Stomach (tissue), 9 donors: ENCODE results near the gene CAMKK2. TPM values are rescaled to one million over a fixed set of nuclear protein-coding genes. Genes with fewer than 3 reads are reported as not detected.
"Not testable (repeated sequence)": the region's sequence is repeated elsewhere in the genome, so short reads cannot be mapped to it uniquely, and the experiment has no call there.

Source experiments
- DNase-seq, 2 donors: peaks; one replicate each; pipeline versions ENCODE4 v3.0.0 to v3.0.0-alpha.2; 2013 to 2019
- H3K27ac ChIP-seq, 5 donors: fragments of 200-600 bp in 4 of 5; sonication (generic) in 4 of 5; one replicate each; pipeline ENCODE4 v1.5.1; 2013 to 2019; ENCODE audit warnings: mild to moderate bottlenecking in 1 of 5, moderate library complexity in 1 of 5
- H3K27me3 ChIP-seq, 3 donors: fragments of 200-600 bp; sonication (generic); one replicate each; pipeline ENCODE4 v1.5.1; 2017 to 2019; ENCODE audit warnings: mixed run types in 1 of 3
- H3K36me3 ChIP-seq, 4 donors: fragments of 200-600 bp; sonication (generic); 1 replicate in 3 of 4; 2 replicates in 1 of 4; pipeline ENCODE4 v1.5.1; 2016 to 2019
- H3K4me1 ChIP-seq, 4 donors: fragments of 200-600 bp; sonication (generic); one replicate each; pipeline ENCODE4 v1.5.1; 2016 to 2019
- H3K4me3 ChIP-seq, 4 donors: fragments of 200-600 bp; sonication (generic) in 3 of 4; one replicate each; pipeline ENCODE4 v1.5.1; 2016 to 2019; ENCODE audit warnings: mild to moderate bottlenecking in 1 of 4
- H3K9me3 ChIP-seq, 4 donors: fragments of 200-600 bp; sonication (generic); one replicate each; pipeline ENCODE4 v1.5.1; 2016 to 2019
- CTCF ChIP-seq, 7 experiments: fragments of 450-650 bp in 4 of 7; fragments of 200-600 bp in 3 of 7; sonication (generic) in 3 of 7; IDR thresholded peaks; one replicate each; pipeline ENCODE4 v1.5.1; 2016 to 2019; ENCODE audit warnings: antibody characterized with exemption in 7 of 7, control low read depth in 2 of 7, mild to moderate bottlenecking in 1 of 7
- EP300 ChIP-seq: sonication (generic); formaldehyde crosslinking; IDR thresholded peaks from one replicate; pipeline ENCODE4 v1.6.1; 2017; ENCODE audit warnings: antibody characterized with exemption
- POLR2A ChIP-seq, 4 donors: fragments of 450-650 bp; IDR thresholded peaks; one replicate each; pipeline ENCODE4 v1.6.1; 2016; ENCODE audit warnings: antibody characterized with exemption in 4 of 4, control low read depth in 2 of 4, mild to moderate bottlenecking in 1 of 4, moderate library complexity in 1 of 4
- POLR2AphosphoS5 ChIP-seq, 3 donors: sonication (generic); formaldehyde crosslinking; IDR thresholded peaks; one replicate each; pipeline ENCODE4 v1.6.1; 2016; ENCODE audit warnings: antibody characterized with exemption in 3 of 3
- WGBS, 5 donors: extraction: QIAGEN DNeasy Blood & Tissue Kit in 3 of 5; methylation state at CpG; one replicate each; pipeline versions ENCODE4 v1.1.5 to v1.1.7; 2013 to 2018; 5-methylcytosine and 5-hydroxymethylcytosine counted together
- intact Hi-C: fragments of 100-400 bp; cut with DNase I; formaldehyde crosslinking; loops from one replicate; pipeline ENCODE4 v1.15.1; 2023; ENCODE audit warnings: low total_unique reads
- polyA plus RNA-seq, 3 donors: library from polyadenylated mRNA; stranded (reverse); fragments of 200-250 nt; gene quantifications; one replicate each; pipeline ENCODE4 v1.2.3, GENCODE V29; 2013
- total RNA-seq, 5 donors: library from RNA; depleted of rRNA; stranded (reverse); fragments of >200 nt; gene quantifications; one replicate each; pipeline versions ENCODE4 v1.1.0 to v1.2.3, GENCODE V29; 2014 to 2016
- donor health status: healthy with polysubstance abuse.
- donor health status: Bipolar disorder and iron deficiency.
- donor health status: healthy.

CAMKK2 gene
- total and polyA plus RNA-seq, 8 donors, result 14.9 to 46.4 (median 21.7) TPM

GRCh38 chr12:121304306-121304705 is 7.8 kb upstream of the CAMKK2 start:
- H3K36me3 ChIP-seq, result peaks cover 11 to 25% (median 22%) of the 10 kb centered on the region in 4 donors
- H3K4me3 ChIP-seq, result no peak overlapping the region
- TF ChIP-seq POLR2A (IDR thresholded peaks at IDR 0.05) (no peak), POLR2AphosphoS5 (IDR thresholded peaks at IDR 0.05) (no peak), CTCF (IDR thresholded peaks at IDR 0.05) (no peak), EP300 (no peak)
- no peaks in the 10 kb centered on the region for H3K9me3 ChIP-seq
- DNase-seq, result no peak
- intact Hi-C loops, result no loop called here
- no peaks in the 10 kb centered on the region for H3K27me3 ChIP-seq
- H3K27ac ChIP-seq, result no peak overlapping the region
- peaks cover 0 to 9% (median 4%) of the 10 kb centered on the region in 4 donors for H3K4me1 ChIP-seq
- WGBS, 5 donors, result 88 to 95% (median 92%) methylated on average over 4 of the region's 4 CpGs

- no peak for DNase-seq
- Histone ChIP-seq H3K4me3 (no peak overlapping the region), H3K36me3 (peaks cover 0 to 1% (median 0%) of the 10 kb centered on the region in 4 donors), H3K27ac (peak overlapping the region in 1 of 5 donors; percentile 27), H3K4me1 (peaks cover 3 to 22% (median 15%) of the 10 kb centered on the region in 4 donors), H3K9me3 (no peaks in the 10 kb centered on the region), H3K27me3 (no peaks in the 10 kb centered on the region)
- no peak for TF ChIP-seq EP300
- no peak for TF ChIP-seq POLR2AphosphoS5 (IDR thresholded peaks at IDR 0.05)
- intact Hi-C loops, result no loop called here
- WGBS, 5 donors, result 68 to 80% (median 72%) methylated on average over 4 of the region's 4 CpGs
Observed at GRCh38 chr12:121301876-121302275, 5.4 kb upstream of the CAMKK2 start.

GRCh38 chr12:121300083-121300819 is 3.7 kb upstream of the CAMKK2 start:
- H3K9me3 ChIP-seq, result no peaks in the 10 kb centered on the region
- no peaks in the 10 kb centered on the region for H3K36me3 ChIP-seq
- H3K27ac ChIP-seq, result peak overlapping the region; percentile 15 to 58 (median 55)
- DNase-seq, result no peak
- TF ChIP-seq EP300, result no peak
- TF ChIP-seq CTCF (IDR thresholded peaks at IDR 0.05), result no peak
- TF ChIP-seq POLR2A (IDR thresholded peaks at IDR 0.05), result no peak
- 32 to 53% (median 43%) methylated on average over 4 of the region's 4 CpGs for WGBS, 5 donors
- intact Hi-C loops, result no loop called here
- H3K4me3 ChIP-seq, result no peak overlapping the region
- H3K4me1 ChIP-seq, result peaks cover 5 to 29% (median 22%) of the 10 kb centered on the region in 4 donors
- no peaks in the 10 kb centered on the region for H3K27me3 ChIP-seq

- Histone ChIP-seq H3K9me3 (no peaks in the 10 kb centered on the region), H3K27me3 (no peaks in the 10 kb centered on the region), H3K4me1 (peaks cover 10 to 35% (median 28%) of the 10 kb centered on the region in 4 donors), H3K4me3 (no peak overlapping the region), H3K27ac (peak overlapping the region in 4 of 5 donors; percentile 23 to 58 (median 55)), H3K36me3 (no peaks in the 10 kb centered on the region)
- no peak for DNase-seq
- intact Hi-C loops, result no loop called here
- TF ChIP-seq POLR2A (IDR thresholded peaks at IDR 0.05) (no peak), EP300 (no peak), CTCF (IDR thresholded peaks at IDR 0.05) (no peak), POLR2AphosphoS5 (IDR thresholded peaks at IDR 0.05) (no peak)
- 59 to 79% (median 76%) methylated on average over 4 of the region's 4 CpGs for WGBS, 5 donors
Observed at GRCh38 chr12:121299662-121300061, 3.2 kb upstream of the CAMKK2 start.

- H3K4me3 ChIP-seq, H3K27me3 ChIP-seq, DNase-seq, intact Hi-C loops, H3K36me3 ChIP-seq, H3K9me3 ChIP-seq: not testable (repeated sequence)
- Histone ChIP-seq H3K27ac (peak overlapping the region in 2 of 5 donors; percentile 92 to 96), H3K4me1 (peaks cover 14 to 47% (median 35%) of the 10 kb centered on the region in 4 donors)
- WGBS, 5 donors, result 94 to 99% (median 97%) methylated on average over 13 of the region's 13 CpGs
Observed at GRCh38 chr12:121298411-121298810, 1.9 kb upstream of the CAMKK2 start.
